Measurements from ENCODE around the gene CEACAM8.

DNA sequence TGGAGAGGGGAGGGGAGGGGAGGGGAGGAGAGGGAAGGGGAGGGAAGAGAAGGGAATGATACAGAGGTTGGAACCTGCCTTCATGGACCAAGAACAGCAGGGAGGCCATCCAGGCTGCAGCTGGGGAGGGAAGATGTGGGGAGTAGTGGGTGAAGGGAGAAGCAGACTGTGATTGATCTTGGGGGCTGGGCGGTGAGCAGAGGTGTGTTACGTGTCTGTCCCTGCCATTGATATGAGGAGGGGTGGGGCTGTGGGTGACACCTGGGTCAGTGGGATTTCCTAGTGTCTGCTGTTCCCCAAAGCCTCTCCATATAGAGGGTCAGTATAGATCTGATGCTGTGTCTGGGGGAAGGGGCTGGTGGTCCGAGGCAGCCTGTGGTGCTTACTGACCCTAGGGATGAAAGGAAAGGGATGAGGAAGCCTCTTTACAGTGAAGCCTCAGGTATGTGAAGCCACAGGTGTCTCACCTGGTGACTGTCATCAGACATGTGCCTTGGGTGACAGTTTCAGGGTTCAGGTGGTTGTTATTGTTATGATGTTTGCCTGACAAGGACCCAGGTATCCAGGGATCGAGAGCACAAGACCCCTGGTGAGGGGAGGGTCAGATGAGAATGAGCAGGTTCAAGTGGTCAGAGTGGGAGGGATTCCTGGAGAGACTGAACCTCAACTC is 47.8 kb downstream of the CEACAM8 start:
- TF ChIP-seq, protein P1, sequence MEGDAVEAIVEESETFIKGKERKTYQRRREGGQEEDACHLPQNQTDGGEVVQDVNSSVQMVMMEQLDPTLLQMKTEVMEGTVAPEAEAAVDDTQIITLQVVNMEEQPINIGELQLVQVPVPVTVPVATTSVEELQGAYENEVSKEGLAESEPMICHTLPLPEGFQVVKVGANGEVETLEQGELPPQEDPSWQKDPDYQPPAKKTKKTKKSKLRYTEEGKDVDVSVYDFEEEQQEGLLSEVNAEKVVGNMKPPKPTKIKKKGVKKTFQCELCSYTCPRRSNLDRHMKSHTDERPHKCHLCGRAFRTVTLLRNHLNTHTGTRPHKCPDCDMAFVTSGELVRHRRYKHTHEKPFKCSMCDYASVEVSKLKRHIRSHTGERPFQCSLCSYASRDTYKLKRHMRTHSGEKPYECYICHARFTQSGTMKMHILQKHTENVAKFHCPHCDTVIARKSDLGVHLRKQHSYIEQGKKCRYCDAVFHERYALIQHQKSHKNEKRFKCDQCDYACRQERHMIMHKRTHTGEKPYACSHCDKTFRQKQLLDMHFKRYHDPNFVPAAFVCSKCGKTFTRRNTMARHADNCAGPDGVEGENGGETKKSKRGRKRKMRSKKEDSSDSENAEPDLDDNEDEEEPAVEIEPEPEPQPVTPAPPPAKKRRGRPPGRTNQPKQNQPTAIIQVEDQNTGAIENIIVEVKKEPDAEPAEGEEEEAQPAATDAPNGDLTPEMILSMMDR (IDR thresholded peaks at IDR 0.05 in 8 of 11, conservative IDR thresholded peaks at IDR 0.05 in 3 of 11), result no peak
- TF ChIP-seq POLR2A (IDR thresholded peaks at IDR 0.05), result no peak
- no peak for TF ChIP-seq POLR2AphosphoS5 (IDR thresholded peaks at IDR 0.05)

Data from spleen (tissue), 7 donors.